HEK293T (cell line): ENCODE data around the gene AOPEP.

Source experiments
- ARNT ChIP-seq: fragments of 450-650 bp; IDR thresholded peaks from 2 replicates; pipeline ENCODE4 v1.6.1; 2017; ENCODE audit warnings: mild to moderate bottlenecking
- BHLHE40 ChIP-seq: fragments of 450-650 bp; IDR thresholded peaks from 2 replicates; pipeline ENCODE4 v1.6.1; 2016; ENCODE audit warnings: mild to moderate bottlenecking, moderate library complexity, borderline replicate concordance
- CTBP1 ChIP-seq: fragments of 450-650 bp; IDR thresholded peaks from 2 replicates; pipeline ENCODE4 v1.6.1; 2016; ENCODE audit warnings: borderline replicate concordance
- ELF4 ChIP-seq: fragments of 450-650 bp; IDR thresholded peaks from 2 replicates; pipeline ENCODE4 v1.6.1; 2017; ENCODE audit warnings: antibody characterized with exemption
- FOXK2 ChIP-seq: fragments of 450-650 bp; IDR thresholded peaks from 2 replicates; pipeline ENCODE4 v1.6.1; 2016; ENCODE audit warnings: mild to moderate bottlenecking
- FOXM1 ChIP-seq: fragments of 450-650 bp; IDR thresholded peaks from 2 replicates; pipeline ENCODE4 v1.6.1; 2017; ENCODE audit warnings: mild to moderate bottlenecking, borderline replicate concordance
- HDGF ChIP-seq: fragments of 450-650 bp; IDR thresholded peaks from 2 replicates; pipeline ENCODE4 v1.6.1; 2017; ENCODE audit warnings: antibody characterized with exemption, borderline replicate concordance
- L3MBTL2 ChIP-seq: fragments of 450-650 bp; conservative IDR thresholded peaks from 2 replicates; pipeline ENCODE4 v1.6.1; 2016; ENCODE audit warnings: mild to moderate bottlenecking
- SUZ12 ChIP-seq: fragments of 450-650 bp; IDR thresholded peaks from 2 replicates; pipeline ENCODE4 v1.6.1; 2016; ENCODE audit warnings: mild to moderate bottlenecking
- TF ChIP-seq, protein P1 (sequence below): fragments of 450-650 bp; IDR thresholded peaks from 2 replicates; pipeline ENCODE4 v1.6.1; 2016

DNA sequence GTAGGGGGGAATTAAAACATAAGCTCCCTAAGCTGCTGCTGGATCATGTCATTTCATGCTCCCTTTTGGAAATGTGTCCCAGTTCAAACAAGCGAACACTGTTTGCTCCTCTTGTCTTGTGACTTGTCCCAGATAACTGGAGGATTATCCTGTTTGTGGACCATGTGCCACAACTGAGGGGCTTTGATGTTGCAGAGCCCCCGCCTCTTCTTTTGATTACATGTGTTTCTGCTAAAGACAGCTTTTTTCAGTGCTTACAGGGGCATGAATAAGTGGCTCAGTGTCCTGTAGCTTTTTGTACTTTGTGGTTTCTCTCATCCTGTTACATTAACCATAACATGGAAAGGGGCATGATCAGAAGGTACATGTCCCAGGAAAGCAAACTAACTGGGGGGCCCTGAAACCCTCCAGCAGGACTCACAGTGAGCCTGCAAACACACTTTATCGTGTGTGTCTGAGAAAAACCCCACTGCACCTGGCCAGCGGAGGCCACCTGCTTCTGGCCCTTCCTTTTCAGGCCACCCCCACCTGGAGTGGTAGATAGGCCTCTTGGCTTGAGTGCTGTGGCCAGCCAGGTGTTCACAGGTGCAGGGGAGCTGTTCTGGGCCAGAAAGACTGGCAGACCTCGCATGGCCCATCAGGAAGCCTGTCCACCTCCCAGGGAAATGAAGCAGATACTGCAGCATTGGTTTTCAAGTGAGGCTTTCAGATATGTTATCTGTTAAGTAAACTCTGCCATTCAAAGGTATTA, 305.4 kb downstream of the AOPEP start:
- TF ChIP-seq HDGF (no peak), CTBP1 (no peak), BHLHE40 (no peak), L3MBTL2 (no peak), FOXK2 (no peak), ARNT (no peak), ELF4 (no peak), SUZ12 (no peak), FOXM1 (no peak)
- TF ChIP-seq, protein P1, sequence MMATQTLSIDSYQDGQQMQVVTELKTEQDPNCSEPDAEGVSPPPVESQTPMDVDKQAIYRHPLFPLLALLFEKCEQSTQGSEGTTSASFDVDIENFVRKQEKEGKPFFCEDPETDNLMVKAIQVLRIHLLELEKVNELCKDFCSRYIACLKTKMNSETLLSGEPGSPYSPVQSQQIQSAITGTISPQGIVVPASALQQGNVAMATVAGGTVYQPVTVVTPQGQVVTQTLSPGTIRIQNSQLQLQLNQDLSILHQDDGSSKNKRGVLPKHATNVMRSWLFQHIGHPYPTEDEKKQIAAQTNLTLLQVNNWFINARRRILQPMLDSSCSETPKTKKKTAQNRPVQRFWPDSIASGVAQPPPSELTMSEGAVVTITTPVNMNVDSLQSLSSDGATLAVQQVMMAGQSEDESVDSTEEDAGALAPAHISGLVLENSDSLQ = no peak
